ENCODE data around the gene ARHGAP44. TPM values are rescaled to one million over a fixed set of nuclear protein-coding genes. Genes with fewer than 3 reads are reported as not detected.

Gene ARHGAP44
- polyA plus RNA-seq, 1 donor (not counting 4 experiments of a cell fraction or from before 2014, with no cell fraction given): 2.2 TPM

DNA sequence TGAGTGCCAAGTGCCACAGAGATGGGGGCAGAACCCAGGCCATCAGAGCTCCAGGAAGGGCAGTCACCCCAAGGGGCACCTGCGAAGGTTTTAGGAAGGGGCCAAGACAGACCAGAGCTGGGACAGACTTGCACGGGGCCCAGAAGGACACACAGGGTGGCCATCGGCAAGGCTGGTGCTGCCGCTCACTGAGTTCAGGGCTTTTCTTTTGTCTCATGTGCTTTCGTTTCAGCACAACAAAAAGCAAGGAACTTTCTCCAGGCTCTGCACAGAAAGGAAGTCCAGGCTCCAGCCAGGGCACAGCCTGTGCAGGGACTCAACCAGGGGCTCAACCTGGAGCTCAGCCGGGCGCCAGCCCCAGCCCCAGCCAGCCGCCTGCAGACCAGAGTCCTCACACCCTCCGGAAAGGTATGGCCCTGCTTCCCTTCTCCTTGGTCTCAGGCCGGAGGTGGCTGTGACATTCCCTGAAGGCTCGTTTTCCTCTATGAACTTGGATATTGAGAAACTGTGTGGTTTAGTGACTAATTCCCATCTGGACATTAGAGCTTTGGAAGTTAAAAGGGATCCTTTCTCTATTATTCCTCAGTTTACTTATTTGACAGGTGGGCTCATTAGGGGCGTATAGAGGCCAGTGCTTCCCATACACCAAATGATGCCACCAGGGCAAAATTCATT, 190.7 kb downstream of the ARHGAP44 start:
- FAIRE-seq: no peak
- H3K4me3 ChIP-seq (ENCODE audit: control insufficient read depth in 2 of 3, extremely low read depth in 1 of 3, insufficient read depth in 2 of 3, low read depth in 1 of 3, low read length in 3 of 3): no peak overlapping the region
- no peak overlapping the region for H3K9ac ChIP-seq (ENCODE audit: control insufficient read depth, extremely low read depth, insufficient read depth, low read length)
- no peaks in the 10 kb centered on the region for H3K27me3 ChIP-seq (ENCODE audit: control insufficient read depth, extremely low read depth, insufficient read depth, low read length)
- H2AFZ ChIP-seq (ENCODE audit: control insufficient read depth, low read length): no peak overlapping the region
- peaks cover 6% of the 10 kb centered on the region for H3K4me1 ChIP-seq (ENCODE audit: control insufficient read depth, extremely low read depth, insufficient read depth, low read length)
- H3K79me2 ChIP-seq (ENCODE audit: control insufficient read depth, insufficient read depth, low read length): no peaks in the 10 kb centered on the region
- H3K4me2 ChIP-seq (ENCODE audit: control insufficient read depth, extremely low read depth, insufficient read depth, low read depth, low read length): no peak overlapping the region
- no peaks in the 10 kb centered on the region for H3K9me1 ChIP-seq (ENCODE audit: control insufficient read depth, extremely low read depth, insufficient read depth, low read length)
- dilution Hi-C loops (cut with MboI; ENCODE audit: extremely low pct_ligation_motif_present, low sequenced_read_pairs): no loop called here
- no peaks in the 10 kb centered on the region for H3K9me3 ChIP-seq (ENCODE audit: control insufficient read depth, low read depth, low read length)
- H3K27ac ChIP-seq (ENCODE audit: control insufficient read depth, insufficient read depth, low read length): no peak overlapping the region
- TF ChIP-seq, protein P1, sequence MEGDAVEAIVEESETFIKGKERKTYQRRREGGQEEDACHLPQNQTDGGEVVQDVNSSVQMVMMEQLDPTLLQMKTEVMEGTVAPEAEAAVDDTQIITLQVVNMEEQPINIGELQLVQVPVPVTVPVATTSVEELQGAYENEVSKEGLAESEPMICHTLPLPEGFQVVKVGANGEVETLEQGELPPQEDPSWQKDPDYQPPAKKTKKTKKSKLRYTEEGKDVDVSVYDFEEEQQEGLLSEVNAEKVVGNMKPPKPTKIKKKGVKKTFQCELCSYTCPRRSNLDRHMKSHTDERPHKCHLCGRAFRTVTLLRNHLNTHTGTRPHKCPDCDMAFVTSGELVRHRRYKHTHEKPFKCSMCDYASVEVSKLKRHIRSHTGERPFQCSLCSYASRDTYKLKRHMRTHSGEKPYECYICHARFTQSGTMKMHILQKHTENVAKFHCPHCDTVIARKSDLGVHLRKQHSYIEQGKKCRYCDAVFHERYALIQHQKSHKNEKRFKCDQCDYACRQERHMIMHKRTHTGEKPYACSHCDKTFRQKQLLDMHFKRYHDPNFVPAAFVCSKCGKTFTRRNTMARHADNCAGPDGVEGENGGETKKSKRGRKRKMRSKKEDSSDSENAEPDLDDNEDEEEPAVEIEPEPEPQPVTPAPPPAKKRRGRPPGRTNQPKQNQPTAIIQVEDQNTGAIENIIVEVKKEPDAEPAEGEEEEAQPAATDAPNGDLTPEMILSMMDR (optimal IDR thresholded peaks at IDR 0.05 in 1 of 3, IDR thresholded peaks at IDR 0.05 in 1 of 3, conservative IDR thresholded peaks at IDR 0.05 in 1 of 3; ENCODE audit: extremely low read depth in 1 of 3, insufficient read depth in 2 of 3, low read length in 3 of 3): no peak
- no peak for TF ChIP-seq EZH2 (IDR thresholded peaks at IDR 0.05; ENCODE audit: low read length)
- no peaks in the 10 kb centered on the region for H4K20me1 ChIP-seq (ENCODE audit: control insufficient read depth, extremely low read depth, insufficient read depth, low read length)
- no peak for DNase-seq (ENCODE audit: low read depth, low spot score)
- no peaks in the 10 kb centered on the region for H3K36me3 ChIP-seq (ENCODE audit: control insufficient read depth in 2 of 2, extremely low read depth in 1 of 2, insufficient read depth in 2 of 2, low read length in 2 of 2)

DNA sequence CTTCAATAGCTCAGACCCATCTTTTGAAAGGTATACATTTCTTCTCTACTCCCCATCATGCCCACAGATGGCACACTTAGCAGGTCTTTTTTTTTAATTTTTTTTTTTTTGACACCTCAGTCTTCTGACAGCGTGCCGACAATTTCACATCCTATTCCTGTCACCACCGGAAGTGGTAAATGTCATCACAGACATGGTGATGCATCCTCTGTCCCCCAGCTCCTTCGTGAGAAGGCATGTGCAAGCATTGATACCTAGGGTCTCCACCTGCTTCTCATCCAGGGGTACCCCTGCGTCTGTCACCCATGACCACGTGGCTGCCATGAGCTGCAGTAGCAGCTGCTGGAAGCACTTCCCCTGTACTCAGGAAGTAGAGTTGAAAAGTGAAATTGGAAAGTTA, 192.9 kb downstream of the ARHGAP44 start:
- H4K20me1 ChIP-seq (ENCODE audit: control insufficient read depth, extremely low read depth, insufficient read depth, low read length): no peaks in the 10 kb centered on the region
- H3K9ac ChIP-seq (ENCODE audit: control insufficient read depth, extremely low read depth, insufficient read depth, low read length): no peak overlapping the region
- TF ChIP-seq, protein P1 (optimal IDR thresholded peaks at IDR 0.05 in 1 of 3, IDR thresholded peaks at IDR 0.05 in 1 of 3, conservative IDR thresholded peaks at IDR 0.05 in 1 of 3; ENCODE audit: extremely low read depth in 1 of 3, insufficient read depth in 2 of 3, low read length in 3 of 3): no peak
- no peak for TF ChIP-seq EZH2 (IDR thresholded peaks at IDR 0.05; ENCODE audit: low read length)
- no peaks in the 10 kb centered on the region for H3K79me2 ChIP-seq (ENCODE audit: control insufficient read depth, insufficient read depth, low read length)
- DNase-seq (ENCODE audit: low read depth, low spot score): no peak
- H3K27ac ChIP-seq (ENCODE audit: control insufficient read depth, insufficient read depth, low read length): no peak overlapping the region
- H3K4me2 ChIP-seq (ENCODE audit: control insufficient read depth, extremely low read depth, insufficient read depth, low read depth, low read length): no peak overlapping the region
- H2AFZ ChIP-seq (ENCODE audit: control insufficient read depth, low read length): no peak overlapping the region
- no peak overlapping the region for H3K4me3 ChIP-seq (ENCODE audit: control insufficient read depth in 2 of 3, extremely low read depth in 1 of 3, insufficient read depth in 2 of 3, low read depth in 1 of 3, low read length in 3 of 3)
- FAIRE-seq: no peak
- H3K27me3 ChIP-seq (ENCODE audit: control insufficient read depth, extremely low read depth, insufficient read depth, low read length): no peaks in the 10 kb centered on the region
- H3K4me1 ChIP-seq (ENCODE audit: control insufficient read depth, extremely low read depth, insufficient read depth, low read length): peaks cover 4% of the 10 kb centered on the region
- no peaks in the 10 kb centered on the region for H3K36me3 ChIP-seq (ENCODE audit: control insufficient read depth in 2 of 2, extremely low read depth in 1 of 2, insufficient read depth in 2 of 2, low read length in 2 of 2)
- H3K9me3 ChIP-seq (ENCODE audit: control insufficient read depth, low read depth, low read length): no peaks in the 10 kb centered on the region
- dilution Hi-C loops (cut with MboI; ENCODE audit: extremely low pct_ligation_motif_present, low sequenced_read_pairs): no loop called here
- no peaks in the 10 kb centered on the region for H3K9me1 ChIP-seq (ENCODE audit: control insufficient read depth, extremely low read depth, insufficient read depth, low read length)
